Ovary (tissue), 3 donors: ENCODE measurements around the gene LSM14A.
"Not testable (repeated sequence)": the region's sequence is repeated elsewhere in the genome, so short reads cannot be mapped to it uniquely, and the experiment has no call there.

Source experiments
- CTCF ChIP-seq, 3 donors: fragments of 450-650 bp in 2 of 3; fragments of 200-600 bp in 1 of 3; IDR thresholded peaks; one replicate each; pipeline versions ENCODE4 v1.5.1 to v1.8.0; 2016 to 2022; ENCODE audit warnings: antibody characterized with exemption in 3 of 3, mild to moderate bottlenecking in 1 of 3
- EP300 ChIP-seq: sonication (generic); formaldehyde crosslinking; IDR thresholded peaks from one replicate; pipeline ENCODE4 v1.6.1; 2017; ENCODE audit warnings: antibody characterized with exemption
- donor health status: DM: no; HTN: no; CAD: no.

DNA sequence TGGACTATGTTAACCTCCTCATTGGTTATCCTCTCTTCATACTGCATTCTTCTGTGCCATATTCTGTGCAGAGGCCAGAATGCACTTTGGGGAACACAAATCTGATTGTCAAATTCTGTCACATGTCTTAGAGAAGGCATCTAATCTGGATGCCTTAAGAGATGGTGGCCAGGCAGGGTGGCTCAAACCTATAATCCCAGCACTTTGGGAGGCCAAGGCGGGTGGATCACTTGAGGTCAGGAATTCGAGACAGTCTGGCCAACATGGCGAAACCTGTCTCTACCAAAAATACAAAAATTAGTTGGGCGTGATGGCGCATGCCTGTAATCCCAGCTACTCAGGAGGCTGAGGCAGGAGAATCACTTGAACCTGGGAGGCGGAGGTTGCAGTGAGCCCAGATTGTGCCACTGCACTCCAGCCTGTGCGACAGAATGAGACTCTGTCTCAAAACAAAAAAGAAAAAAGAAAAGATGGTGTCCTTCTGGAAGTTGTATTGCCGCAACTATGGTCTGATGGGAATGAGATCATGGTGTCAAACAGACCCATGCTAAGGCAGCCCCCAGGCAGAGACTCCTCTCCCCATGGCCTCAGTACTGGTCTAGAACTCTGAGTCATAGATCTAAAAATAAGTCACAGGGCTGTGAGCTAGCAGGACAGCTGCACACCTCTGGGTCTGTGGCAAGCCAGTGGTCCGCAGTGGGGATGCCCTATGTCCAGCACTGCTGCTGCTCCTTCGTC, 71.0 kb downstream of the LSM14A start:
- TF ChIP-seq CTCF (IDR thresholded peaks at IDR 0.05); EP300: not testable (repeated sequence)
